Non-pigmented ciliary epithelial cell (primary cell): Measurements from ENCODE around the gene OR2V2.
"Not testable (repeated sequence)": the region's sequence is repeated elsewhere in the genome, so short reads cannot be mapped to it uniquely, and the experiment has no call there.

Experiments
- DNase-seq: peaks from one replicate; pipeline ENCODE4 v3.0.0-alpha.2; 2010; ENCODE audit warnings: low read depth

OR2V2 gene

GRCh38 chr5:181114844-181115778 is 32.3 kb upstream of the OR2V2 start:
- DNase-seq = peak; percentile 43

- DNase-seq = no peak
These were observed 29.0 kb upstream of the OR2V2 start for GRCh38 chr5:181118369-181118768.

GRCh38 chr5:181119105-181119504 is 28.3 kb upstream of the OR2V2 start:
- DNase-seq = no peak

- DNase-seq = peak; percentile 24
These were observed 27.1 kb upstream of the OR2V2 start for GRCh38 chr5:181120306-181120705.

- no peak for DNase-seq
These were observed 26.6 kb upstream of the OR2V2 start for GRCh38 chr5:181120761-181121160.

- no peak for DNase-seq
These were observed 25.5 kb upstream of the OR2V2 start for GRCh38 chr5:181121675-181122561.

- DNase-seq = no peak
These were observed 22.9 kb upstream of the OR2V2 start for GRCh38 chr5:181124526-181124925.

- DNase-seq = no peak
These were observed 20.5 kb upstream of the OR2V2 start for GRCh38 chr5:181126841-181127240.

GRCh38 chr5:181127456-181127855 is 19.9 kb upstream of the OR2V2 start:
- DNase-seq = no peak

- DNase-seq = no peak
These were observed 19.3 kb upstream of the OR2V2 start for GRCh38 chr5:181127907-181128626.

- no peak for DNase-seq
These were observed 17.8 kb upstream of the OR2V2 start for GRCh38 chr5:181129601-181130000.

GRCh38 chr5:181130081-181130480 is 17.3 kb upstream of the OR2V2 start:
- DNase-seq = not testable (repeated sequence)

- no peak for DNase-seq
These were observed 16.4 kb upstream of the OR2V2 start, which contains the start of gene OR2V1 for GRCh38 chr5:181130832-181131496. Gene OR2V1 (minus strand): TSS chr5:181131169. CDS start chr5:181125304, 5,865 bp downstream.

- DNase-seq = no peak
These were observed 15.9 kb upstream of the OR2V2 start for GRCh38 chr5:181131514-181131913.

- DNase-seq = no peak
These were observed 14.3 kb upstream of the OR2V2 start for GRCh38 chr5:181133083-181133482.

- peak; percentile 58 for DNase-seq
These were observed 13.7 kb upstream of the OR2V2 start for GRCh38 chr5:181133610-181134231.

- DNase-seq = no peak
These were observed 13.1 kb upstream of the OR2V2 start for GRCh38 chr5:181134259-181134658.

GRCh38 chr5:181136361-181136955 is 10.9 kb upstream of the OR2V2 start:
- DNase-seq = no peak

- DNase-seq = no peak
These were observed 9.1 kb upstream of the OR2V2 start for GRCh38 chr5:181138258-181138657.

GRCh38 chr5:181140766-181141165 is 6.6 kb upstream of the OR2V2 start:
- no peak for DNase-seq

- DNase-seq = no peak
These were observed 5.3 kb upstream of the OR2V2 start for GRCh38 chr5:181142054-181142453.
